HAP-1 (cell line): ENCODE results near the gene OSBPL10.

ENCODE experiments used
- DNase-seq, 2 experiments: peaks; one replicate each; pipeline ENCODE4 v3.0.0-alpha.2; 2016 to 2020; ENCODE audit warnings: low spot score in 2 of 2
- H3K27me3 ChIP-seq: fragments of 250-450 bp; sonication (Bioruptor Pico); 2 replicates; pipeline ENCODE4 v1.5.1; 2020; ENCODE audit warnings: low read depth, mild to moderate bottlenecking, moderate library complexity
- H3K36me3 ChIP-seq: fragments of 250-450 bp; sonication (Bioruptor Pico); replicated peaks from 2 replicates; pipeline ENCODE4 v1.5.1; 2020; ENCODE audit warnings: mild to moderate bottlenecking
- H3K4me1 ChIP-seq: fragments of 250-450 bp; sonication (Bioruptor Pico); 2 replicates; pipeline ENCODE4 v1.5.1; 2020; ENCODE audit warnings: mild to moderate bottlenecking
- H3K4me3 ChIP-seq: fragments of 250-450 bp; sonication (Bioruptor Pico); 2 replicates; pipeline ENCODE4 v1.5.1; 2020; ENCODE audit warnings: mild to moderate bottlenecking, moderate library complexity
- H3K9me3 ChIP-seq: fragments of 250-450 bp; sonication (Bioruptor Pico); 2 replicates; pipeline ENCODE4 v1.5.1; 2020; ENCODE audit warnings: mild to moderate bottlenecking, moderate library complexity
- in situ Hi-C: fragments of 300-500 bp; cut with MboI; formaldehyde crosslinking; loops from 3 replicates; pipeline ENCODE4 v1.14.3; 2020; ENCODE audit warnings: low sequenced_read_pairs, inconsistent platforms, mixed read lengths

OSBPL10 gene

DNA sequence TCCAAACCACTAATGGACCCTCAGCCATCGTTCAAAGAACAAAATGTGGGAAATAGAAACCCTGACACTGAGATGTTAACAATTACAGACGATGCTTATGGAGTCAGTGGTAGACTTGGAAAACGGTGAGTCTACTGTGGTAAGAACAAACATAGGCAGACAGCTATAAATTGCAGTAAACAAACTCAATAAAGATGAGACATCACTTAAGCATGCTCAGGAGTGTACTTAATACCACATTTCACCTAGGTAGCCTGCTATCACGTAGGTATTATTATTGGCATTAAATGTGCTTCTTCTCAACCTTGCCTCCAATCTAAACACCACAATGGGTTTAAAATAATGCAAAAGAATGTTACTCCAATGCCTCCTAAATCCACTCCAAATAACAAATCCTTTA, 2.5 kb downstream of the OSBPL10 start:
- peaks cover 13% of the 10 kb centered on the region for H3K4me1 ChIP-seq
- no peaks in the 10 kb centered on the region for H3K27me3 ChIP-seq
- in situ Hi-C loops, result no loop called here
- H3K4me3 ChIP-seq, result no peak overlapping the region
- no peaks in the 10 kb centered on the region for H3K36me3 ChIP-seq
- no peaks in the 10 kb centered on the region for H3K9me3 ChIP-seq
- DNase-seq, result no peak

DNA sequence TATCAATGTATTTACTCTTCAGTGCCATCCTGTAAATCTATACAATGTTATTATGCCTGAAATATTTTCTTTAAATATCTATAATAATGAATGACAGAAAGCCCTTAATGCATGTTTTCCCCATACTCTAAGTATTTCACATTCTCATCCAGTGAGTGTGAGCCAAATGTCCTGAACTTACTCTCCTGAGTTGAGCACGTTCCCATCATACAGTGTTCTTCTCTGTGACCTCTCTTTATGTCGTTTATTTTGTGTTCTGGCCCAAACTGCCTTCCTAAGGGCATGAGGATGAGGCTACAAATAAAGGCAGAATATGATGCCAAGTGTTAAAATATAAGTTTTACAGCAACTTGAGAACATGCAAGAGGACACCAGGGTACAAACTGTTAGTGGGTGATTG, 3.3 kb downstream of the OSBPL10 start:
- peaks cover 13% of the 10 kb centered on the region for H3K4me1 ChIP-seq
- no peaks in the 10 kb centered on the region for H3K27me3 ChIP-seq
- in situ Hi-C loops, result no loop called here
- no peaks in the 10 kb centered on the region for H3K36me3 ChIP-seq
- DNase-seq, result no peak
- no peak overlapping the region for H3K4me3 ChIP-seq
- no peaks in the 10 kb centered on the region for H3K9me3 ChIP-seq

DNA sequence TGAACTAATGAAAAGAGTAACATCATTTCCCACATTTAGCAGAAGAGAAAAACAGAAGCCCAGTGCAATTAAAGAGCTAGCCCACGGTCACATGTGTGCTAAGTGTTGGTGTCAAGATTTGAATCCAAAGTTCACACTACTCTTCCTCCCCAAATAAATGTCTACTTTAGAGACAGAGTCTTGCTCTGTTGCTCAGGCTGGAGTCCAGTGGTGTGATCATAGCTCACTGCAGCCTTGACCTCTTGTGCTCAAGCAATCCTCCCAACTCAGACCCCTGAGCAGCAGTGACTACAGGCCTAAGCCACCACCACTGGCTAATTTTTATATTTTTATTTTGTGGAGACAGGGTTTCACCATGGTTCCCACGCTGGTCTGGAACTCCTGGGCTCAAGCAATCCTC, 4.8 kb downstream of the OSBPL10 start:
- in situ Hi-C loops, result no loop called here
- Histone ChIP-seq H3K27me3 (no peaks in the 10 kb centered on the region), H3K36me3 (no peaks in the 10 kb centered on the region), H3K4me3 (no peak overlapping the region), H3K9me3 (no peaks in the 10 kb centered on the region), H3K4me1 (peaks cover 4% of the 10 kb centered on the region; the same call in 1 of the 2 replicates)
- no peak for DNase-seq

DNA sequence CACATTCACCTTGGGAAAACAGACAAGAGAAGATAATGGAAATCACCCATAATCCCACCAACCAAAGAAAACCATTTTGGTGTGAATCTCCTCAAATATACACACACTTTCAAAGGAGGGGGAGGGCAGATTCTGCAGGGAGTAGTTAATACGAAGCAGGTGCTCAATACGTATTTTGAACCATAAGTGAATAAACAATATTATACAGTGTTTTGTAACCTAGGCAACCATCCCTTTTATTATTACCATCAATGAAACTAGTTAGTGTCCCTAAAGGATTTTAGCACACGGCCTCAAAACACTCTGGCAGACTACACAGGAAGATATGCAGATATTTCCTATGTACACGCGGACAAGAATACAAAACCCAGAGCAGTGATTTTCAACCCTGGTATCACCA, 6.1 kb downstream of the OSBPL10 start:
- Histone ChIP-seq H3K9me3 (no peaks in the 10 kb centered on the region), H3K36me3 (no peaks in the 10 kb centered on the region), H3K4me1 (peaks cover 5% of the 10 kb centered on the region), H3K27me3 (no peaks in the 10 kb centered on the region), H3K4me3 (no peak overlapping the region)
- no peak for DNase-seq
- in situ Hi-C loops, result no loop called here

DNA sequence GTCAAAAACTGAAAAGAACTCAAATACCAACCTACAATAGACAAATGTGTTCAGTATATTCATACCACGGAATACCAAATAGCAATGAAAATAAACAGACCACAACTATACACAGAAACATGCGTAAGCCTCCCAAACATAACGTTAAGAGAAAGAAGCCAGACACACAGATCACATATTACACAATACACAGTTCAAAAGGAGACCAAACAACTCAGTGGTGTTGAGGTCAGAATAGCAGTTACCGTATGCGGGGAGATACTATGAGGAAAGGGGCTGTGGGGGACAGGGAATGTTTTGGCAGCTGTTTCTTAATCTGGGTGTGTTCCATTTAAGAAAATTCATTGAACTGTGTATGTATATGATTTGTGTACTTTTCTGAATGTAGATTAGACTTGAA, 6.6 kb downstream of the OSBPL10 start:
- no peaks in the 10 kb centered on the region for H3K9me3 ChIP-seq
- DNase-seq, result no peak
- H3K27me3 ChIP-seq, result no peaks in the 10 kb centered on the region
- no peaks in the 10 kb centered on the region for H3K36me3 ChIP-seq
- no peak overlapping the region for H3K4me3 ChIP-seq
- in situ Hi-C loops, result no loop called here
- peaks cover 8% of the 10 kb centered on the region for H3K4me1 ChIP-seq

DNA sequence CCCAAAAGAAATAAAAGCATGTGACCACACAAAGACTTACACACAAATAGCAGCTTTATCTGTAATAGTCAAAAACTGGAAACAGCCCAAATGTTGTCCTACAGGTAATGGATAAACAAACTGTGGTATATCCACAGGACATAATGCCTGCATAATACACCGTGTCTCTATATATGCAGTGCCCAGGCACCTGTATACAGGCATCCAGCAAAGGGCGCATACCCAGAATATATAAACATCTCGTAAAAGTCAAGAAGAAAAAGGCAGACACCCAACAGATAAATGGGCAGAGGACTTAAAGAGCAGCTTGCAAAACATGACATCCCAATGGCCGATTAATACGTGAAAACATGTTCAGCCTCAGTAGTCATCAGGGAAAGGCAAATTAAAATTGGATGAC, 7.2 kb downstream of the OSBPL10 start:
- in situ Hi-C loops, result no loop called here

DNA sequence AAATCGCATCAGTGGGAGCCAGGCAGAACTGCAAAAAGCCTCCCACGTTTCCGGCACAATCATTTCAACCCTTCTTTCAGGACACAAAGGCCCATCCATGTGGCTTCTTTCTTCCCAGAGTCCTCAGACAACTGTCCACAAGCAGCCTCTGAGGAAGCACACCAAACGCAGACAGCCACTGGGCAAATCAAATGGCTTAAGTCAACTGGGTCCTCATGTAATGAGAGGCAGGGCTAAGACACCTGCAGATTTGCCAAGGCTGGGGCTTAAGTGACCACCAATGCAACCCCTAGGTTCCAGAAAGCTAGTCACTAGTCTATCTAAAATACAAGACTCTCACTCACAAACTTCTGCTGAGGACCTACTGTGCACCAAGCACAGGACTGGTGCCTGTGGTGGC, 8.0 kb downstream of the OSBPL10 start:
- H3K4me3 ChIP-seq, result no peak overlapping the region
- H3K4me1 ChIP-seq, result peaks cover 17% of the 10 kb centered on the region
- in situ Hi-C loops, result no loop called here
- H3K9me3 ChIP-seq, result no peaks in the 10 kb centered on the region
- no peak for DNase-seq
- H3K36me3 ChIP-seq, result no peaks in the 10 kb centered on the region
- H3K27me3 ChIP-seq, result no peaks in the 10 kb centered on the region

More for the DNA sequence above, 7.2 kb downstream of the OSBPL10 start:
- H3K9me3 ChIP-seq, result no peaks in the 10 kb centered on the region
- DNase-seq, result no peak
- H3K27me3 ChIP-seq, result no peaks in the 10 kb centered on the region
- no peak overlapping the region for H3K4me3 ChIP-seq
- no peaks in the 10 kb centered on the region for H3K36me3 ChIP-seq
- H3K4me1 ChIP-seq, result peaks cover 12% of the 10 kb centered on the region

DNA sequence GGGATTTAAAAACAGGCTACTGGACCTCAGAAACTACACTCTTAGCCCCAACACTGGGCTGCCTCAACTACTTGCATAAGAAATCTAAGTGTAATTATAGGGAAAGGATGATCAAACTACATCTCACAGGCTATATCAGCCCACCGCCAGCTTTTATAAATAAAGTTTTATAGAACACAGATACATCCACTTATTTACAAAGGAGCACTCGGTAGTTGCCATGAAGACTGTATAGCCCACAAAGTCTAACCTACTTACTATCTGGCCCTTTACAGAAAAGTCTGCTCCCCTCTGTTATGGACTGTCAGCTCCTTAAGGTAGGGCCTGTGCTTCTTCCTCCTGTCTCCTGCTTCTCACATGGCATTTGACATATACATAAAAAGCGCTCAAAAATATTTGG, 9.5 kb downstream of the OSBPL10 start:
- Histone ChIP-seq H3K36me3 (no peaks in the 10 kb centered on the region), H3K9me3 (no peaks in the 10 kb centered on the region), H3K4me1 (peaks cover 25% of the 10 kb centered on the region), H3K27me3 (no peaks in the 10 kb centered on the region), H3K4me3 (no peak overlapping the region)
- DNase-seq, result no peak
- in situ Hi-C loops, result no loop called here

DNA sequence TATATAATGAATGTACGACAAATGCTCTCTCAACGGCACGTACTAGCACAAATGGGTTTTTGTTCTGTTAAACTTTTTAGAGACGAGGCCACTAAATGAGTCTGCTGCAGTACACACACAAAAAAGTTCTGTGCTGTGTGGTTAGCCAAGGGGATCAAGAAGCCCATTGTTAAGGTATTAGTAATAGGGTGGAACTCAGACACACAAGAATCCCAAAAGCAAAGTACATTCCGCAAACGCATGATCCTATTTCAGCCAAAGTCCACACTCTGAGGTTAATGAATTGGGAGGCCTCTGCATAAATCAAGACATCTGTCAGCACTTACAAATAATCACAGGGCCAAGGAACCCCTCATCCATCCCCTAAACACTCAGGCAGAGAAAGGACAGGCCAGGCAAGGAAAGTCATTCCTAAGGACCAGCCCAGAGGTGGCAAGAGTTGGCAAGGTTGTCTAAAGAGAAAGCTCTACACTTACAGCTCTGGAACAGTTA, 12.1 kb downstream of the OSBPL10 start:
- Histone ChIP-seq H3K27me3 (no peaks in the 10 kb centered on the region), H3K9me3 (no peaks in the 10 kb centered on the region), H3K4me3 (no peak overlapping the region), H3K36me3 (no peaks in the 10 kb centered on the region), H3K4me1 (peaks cover 21% of the 10 kb centered on the region)
- in situ Hi-C loops, result no loop called here
- peak; percentile 72 to 96 for DNase-seq

DNA sequence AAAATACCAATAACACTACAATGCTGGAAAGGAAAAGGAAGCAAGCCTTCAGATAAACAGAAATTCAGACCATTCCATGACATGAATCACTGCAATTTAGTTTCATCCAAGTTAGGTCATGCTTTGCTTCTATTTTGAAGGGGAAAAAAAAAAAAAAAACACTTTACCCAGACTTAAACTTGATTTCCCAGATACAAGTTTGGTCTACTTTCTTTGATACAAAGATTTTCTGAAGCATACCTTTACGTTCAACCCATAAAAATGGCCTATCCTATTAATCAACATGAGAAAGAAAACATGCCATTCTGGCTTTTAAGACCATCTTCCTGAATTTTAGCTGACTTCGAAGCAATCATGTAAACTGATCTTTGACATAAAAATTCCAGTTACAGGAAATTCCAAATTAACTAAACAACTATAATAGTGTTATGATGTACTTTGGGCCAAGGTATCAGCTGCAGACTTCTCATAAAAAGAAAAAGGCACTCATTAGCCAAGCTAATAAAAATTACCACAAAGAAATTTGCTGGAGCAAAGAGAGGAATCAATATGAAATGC, 12.6 kb downstream of the OSBPL10 start:
- in situ Hi-C loops, result no loop called here
- Histone ChIP-seq H3K27me3 (no peaks in the 10 kb centered on the region), H3K4me3 (no peak overlapping the region), H3K4me1 (peaks cover 21% of the 10 kb centered on the region), H3K36me3 (no peaks in the 10 kb centered on the region), H3K9me3 (no peaks in the 10 kb centered on the region)
- no peak for DNase-seq

DNA sequence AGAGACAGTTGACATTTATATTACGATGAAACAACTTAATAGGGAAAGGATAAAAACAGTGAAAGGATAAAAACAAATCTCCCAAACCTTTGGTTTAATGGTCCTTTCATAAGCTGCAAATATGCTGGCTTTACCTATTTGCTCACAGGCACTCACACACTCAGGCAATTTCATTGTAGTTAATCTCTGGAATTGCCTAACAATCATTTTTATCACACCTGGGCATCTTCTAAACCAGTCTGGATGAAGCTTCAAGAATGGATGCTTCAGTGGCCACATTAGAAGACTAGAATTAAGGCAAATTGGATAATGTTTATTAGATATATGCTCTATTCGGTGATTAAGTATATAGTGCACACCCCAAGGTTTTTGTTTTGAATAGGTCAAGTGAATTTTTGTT, 13.5 kb downstream of the OSBPL10 start:
- in situ Hi-C loops, result no loop called here
- H3K4me3 ChIP-seq, result no peak overlapping the region
- H3K4me1 ChIP-seq, result peaks cover 21% of the 10 kb centered on the region

DNA sequence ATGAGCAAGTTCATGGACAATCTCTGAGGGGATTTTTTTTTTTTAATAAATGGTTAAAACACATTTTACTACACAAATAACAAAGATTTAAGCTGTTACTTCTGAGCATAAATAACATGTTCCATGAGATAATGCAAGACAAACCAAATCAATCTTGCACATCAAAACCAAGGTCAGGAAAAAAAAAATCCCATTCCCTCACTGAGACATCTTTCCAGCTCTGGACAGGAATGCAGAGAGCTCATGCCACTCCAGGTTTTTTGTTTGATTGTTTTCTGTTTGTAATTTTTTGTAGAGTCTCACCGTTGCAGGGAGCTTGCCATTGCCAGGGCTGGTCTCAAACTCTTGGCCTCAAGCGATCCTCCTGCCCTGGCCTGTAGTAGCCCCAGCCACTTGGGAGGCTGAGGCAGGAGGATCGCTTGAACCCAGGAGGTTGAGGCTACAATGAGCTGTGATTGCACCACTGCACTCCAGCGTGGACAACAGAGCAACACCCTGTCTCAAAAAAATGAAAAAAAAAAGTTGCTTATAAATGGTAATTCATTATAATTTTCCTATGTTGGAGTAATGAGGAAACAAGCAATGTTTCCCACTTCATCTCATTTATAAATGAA, 14.0 kb downstream of the OSBPL10 start:
- no peak overlapping the region for H3K4me3 ChIP-seq
- no peak for DNase-seq
- H3K9me3 ChIP-seq, result no peaks in the 10 kb centered on the region
- no peaks in the 10 kb centered on the region for H3K36me3 ChIP-seq
- in situ Hi-C loops, result no loop called here
- H3K27me3 ChIP-seq, result no peaks in the 10 kb centered on the region
- H3K4me1 ChIP-seq, result peaks cover 21% of the 10 kb centered on the region

More for the DNA sequence above, 13.5 kb downstream of the OSBPL10 start:
- no peaks in the 10 kb centered on the region for H3K36me3 ChIP-seq
- DNase-seq, result no peak
- no peaks in the 10 kb centered on the region for H3K27me3 ChIP-seq
- no peaks in the 10 kb centered on the region for H3K9me3 ChIP-seq

DNA sequence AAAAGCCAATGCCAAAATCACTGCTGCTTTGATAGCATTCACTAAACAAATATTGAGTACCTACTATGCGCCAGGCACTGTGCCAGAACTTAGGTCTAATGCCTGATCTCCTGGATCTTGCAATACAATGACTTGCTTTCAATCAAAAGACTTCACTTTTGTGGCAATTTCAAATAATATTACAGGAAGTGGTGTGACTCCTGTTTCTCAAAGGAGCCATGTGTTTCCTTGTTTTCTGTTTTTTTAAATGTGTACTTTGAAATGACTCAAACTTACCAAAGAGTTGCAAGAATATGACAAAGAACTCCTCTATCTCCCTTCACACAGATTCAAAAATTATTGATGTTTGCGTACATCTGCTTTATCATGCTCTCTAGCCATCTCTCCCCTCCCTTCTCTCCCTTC, 18.3 kb downstream of the OSBPL10 start:
- Histone ChIP-seq H3K4me1 (peaks cover 36% of the 10 kb centered on the region), H3K9me3 (no peaks in the 10 kb centered on the region), H3K4me3 (no peak overlapping the region), H3K36me3 (no peaks in the 10 kb centered on the region), H3K27me3 (no peaks in the 10 kb centered on the region)
- in situ Hi-C loops, result no loop called here
- DNase-seq, result no peak

DNA sequence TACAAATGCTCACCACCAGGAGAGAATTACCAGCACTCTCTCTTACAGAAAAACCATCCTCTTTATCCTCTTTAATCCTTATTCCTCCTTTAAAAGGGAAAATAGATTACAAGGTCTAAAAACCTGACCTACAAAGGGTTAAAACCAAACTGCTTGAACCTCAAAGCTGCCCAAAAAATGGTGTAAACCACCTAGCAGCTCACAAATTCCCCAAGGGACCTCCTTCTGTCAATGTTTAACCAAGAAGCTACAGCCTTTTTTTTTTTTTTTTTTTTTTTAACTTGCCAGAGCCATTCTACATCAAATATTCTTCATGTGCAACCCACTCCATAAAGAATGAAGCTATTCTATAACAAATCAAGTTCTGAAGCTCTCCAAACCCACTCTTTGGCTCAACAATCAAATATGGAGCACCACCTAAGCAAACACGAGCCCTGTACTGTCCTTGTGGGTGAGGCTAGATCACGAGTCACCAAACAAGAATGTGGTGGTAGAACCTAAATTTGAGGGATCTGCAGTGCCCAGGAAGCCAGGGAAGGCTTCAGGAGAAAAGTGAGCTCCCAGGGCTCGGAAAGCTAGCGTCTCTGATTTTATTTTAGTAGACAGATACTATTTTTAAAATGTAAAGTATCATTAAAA, 20.1 kb downstream of the OSBPL10 start:
- no peaks in the 10 kb centered on the region for H3K9me3 ChIP-seq
- peaks cover 31% of the 10 kb centered on the region for H3K4me1 ChIP-seq
- no peak overlapping the region for H3K4me3 ChIP-seq
- in situ Hi-C loops, result no loop called here
- DNase-seq, result peak; percentile 29 to 53
- H3K27me3 ChIP-seq, result no peaks in the 10 kb centered on the region
- no peaks in the 10 kb centered on the region for H3K36me3 ChIP-seq
